Stimulated activated CD4-positive, alpha-beta T cell treated with anti-CD3 and anti-CD28 coated beads, Interleukin-12 subunit alpha, Interleukin-12 subunit beta, amount 100 ng/mL, for 24 hours (primary cell): Measurements from ENCODE around the gene CDH23.
A peak's percentile ranks its signal among the peaks of the same experiment; 100 is the strongest.

ENCODE experiments used
- DNase-seq, 2 experiments: peaks; one replicate each; pipeline ENCODE4 v3.0.0-alpha.2; 2020; ENCODE audit warnings: low read depth in 2 of 2

Gene CDH23

DNA sequence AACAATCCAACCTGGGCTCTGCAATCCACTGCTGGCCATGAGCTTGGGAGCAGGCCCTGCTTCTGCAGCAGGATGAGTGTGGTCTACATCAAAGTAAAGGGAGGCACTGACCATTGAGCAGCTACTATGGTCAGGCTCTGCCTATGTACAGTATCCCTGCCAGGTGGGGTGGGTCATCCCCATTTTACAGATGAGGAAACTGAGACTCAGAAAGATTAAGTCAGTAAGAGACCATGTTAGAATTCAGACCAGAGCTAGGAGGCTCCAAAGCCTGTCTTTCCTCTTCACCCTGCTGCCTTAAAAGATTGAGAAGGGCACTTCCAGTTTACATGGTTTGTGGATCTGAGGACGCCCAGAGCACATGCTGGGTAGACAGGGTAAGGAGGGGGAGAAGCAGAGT lies 27.1 kb upstream of the CDH23 start:
- no peak for DNase-seq

DNA sequence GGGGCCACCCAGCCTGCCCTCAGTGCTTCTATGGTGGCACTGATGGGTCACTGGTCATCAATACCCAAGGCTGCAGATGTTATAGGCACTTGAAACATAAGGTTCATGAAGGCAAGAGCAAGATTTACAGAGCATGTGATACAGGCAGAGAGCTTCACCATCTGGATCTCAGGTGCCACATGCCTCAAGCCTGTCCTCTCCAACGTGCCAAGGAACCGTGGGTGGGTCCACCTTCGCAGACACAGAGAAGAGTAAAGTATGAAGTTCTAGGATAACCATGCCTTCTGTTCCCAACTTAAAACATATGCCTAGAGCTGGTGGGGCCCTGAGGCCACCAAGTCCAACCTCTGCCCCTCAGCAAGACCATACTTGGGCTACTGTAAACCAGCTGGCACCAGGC lies 26.7 kb upstream of the CDH23 start:
- no peak for DNase-seq

DNA sequence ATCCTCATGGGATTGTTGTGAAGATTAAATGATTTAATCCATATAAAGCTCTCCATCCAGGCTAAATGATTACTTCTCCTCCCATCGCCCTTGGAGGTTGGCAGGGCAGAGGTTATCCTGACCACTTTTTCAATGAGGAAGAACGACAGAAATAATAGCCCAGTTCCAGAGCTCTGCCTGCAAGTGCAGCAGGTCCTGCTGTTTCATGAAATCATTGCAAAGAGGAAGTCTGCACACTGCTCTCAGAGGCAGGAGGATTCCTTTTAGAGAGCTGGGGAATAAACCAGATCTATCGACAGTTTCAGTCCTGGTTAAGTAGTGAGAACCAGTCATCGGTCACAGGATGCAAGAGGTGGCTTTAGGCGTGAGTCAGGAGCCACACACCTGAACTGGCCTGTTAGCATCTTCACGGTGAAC lies 25.0 kb upstream of the CDH23 start:
- DNase-seq: no peak

DNA sequence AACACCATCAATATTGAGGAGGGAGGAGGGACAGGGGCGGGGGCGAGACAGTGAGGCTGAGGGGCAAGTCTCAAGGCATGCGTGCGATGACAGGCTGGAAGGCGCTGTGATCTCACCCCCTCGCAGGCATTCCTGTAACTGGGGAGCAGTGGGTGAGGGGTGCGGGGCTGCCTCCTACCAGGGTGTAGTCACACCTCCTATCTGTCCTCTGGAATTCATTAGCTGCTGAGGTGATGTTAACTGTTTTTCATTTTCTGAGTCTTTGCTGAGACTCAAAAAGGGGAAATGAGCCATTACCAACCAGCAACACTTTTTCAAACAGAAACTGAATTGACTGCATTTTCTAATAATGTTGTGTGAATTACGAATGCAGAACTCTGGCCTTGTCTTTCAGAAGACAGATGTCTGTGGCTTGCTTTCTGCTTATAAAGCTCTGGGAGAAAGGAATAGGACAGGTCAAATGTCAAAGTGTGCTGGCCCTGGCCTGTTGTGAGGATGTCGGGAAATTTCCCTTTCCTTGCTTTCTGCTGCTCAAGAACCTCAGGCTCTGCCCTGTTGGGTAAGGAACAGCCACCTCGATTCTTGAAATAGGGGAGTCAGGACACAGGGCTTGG lies 23.7 kb upstream of the CDH23 start:
- DNase-seq: no peak

DNA sequence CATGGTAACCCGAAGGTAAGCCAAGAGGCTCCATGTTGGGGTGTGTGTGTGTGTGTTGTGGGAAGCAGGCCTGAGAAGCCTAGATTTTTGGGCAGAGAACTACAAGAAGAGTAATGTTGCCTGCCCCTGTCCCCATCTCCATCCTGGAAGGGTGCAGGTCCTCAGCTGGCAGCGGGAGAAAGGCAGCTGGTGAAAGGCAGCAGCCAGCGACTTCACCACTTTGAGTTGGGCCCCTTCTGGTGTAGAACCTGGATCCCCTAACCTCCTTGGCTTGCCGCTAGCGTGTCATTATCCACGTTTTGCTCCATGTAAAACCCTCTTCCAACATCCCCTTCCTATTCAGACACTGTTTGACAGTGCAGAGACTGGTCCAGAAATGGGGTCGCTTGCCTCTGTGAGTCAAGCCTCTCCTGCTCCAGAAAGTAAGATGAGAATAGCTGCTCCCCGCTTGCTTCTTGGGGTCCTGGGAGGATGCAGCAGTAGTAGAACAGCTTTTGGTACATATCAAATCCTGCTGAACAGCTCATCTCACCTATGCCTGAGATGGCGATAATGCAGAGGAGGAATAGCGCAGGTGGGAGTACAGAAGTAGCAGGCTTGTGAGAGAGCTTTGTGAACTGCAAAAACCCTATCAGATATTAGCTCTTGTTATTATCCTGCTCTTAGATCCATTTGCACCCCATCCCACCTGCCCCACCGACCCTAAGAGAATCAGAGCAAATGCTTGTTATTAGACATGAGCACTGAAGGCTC lies 22.1 kb upstream of the CDH23 start:
- no peak for DNase-seq

DNA sequence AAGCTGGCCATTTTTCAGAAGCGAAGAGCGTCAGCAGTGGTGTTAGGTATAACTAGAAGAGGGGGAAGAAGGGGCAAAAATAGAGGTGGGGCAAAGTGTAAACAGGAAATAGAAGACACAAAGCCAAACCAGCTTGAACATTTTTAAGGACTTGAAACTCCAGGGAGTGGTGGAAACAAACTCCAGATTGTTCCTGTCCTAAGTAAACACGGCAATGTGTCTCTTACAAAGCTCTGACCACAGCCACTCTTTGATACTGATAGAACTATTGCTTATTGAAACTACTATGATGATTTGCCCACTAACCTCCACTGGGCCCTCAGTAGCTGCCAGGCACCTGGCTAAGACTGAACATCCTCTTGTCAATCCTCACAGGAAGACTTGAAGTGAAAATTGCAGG lies 20.8 kb upstream of the CDH23 start:
- DNase-seq: no peak

DNA sequence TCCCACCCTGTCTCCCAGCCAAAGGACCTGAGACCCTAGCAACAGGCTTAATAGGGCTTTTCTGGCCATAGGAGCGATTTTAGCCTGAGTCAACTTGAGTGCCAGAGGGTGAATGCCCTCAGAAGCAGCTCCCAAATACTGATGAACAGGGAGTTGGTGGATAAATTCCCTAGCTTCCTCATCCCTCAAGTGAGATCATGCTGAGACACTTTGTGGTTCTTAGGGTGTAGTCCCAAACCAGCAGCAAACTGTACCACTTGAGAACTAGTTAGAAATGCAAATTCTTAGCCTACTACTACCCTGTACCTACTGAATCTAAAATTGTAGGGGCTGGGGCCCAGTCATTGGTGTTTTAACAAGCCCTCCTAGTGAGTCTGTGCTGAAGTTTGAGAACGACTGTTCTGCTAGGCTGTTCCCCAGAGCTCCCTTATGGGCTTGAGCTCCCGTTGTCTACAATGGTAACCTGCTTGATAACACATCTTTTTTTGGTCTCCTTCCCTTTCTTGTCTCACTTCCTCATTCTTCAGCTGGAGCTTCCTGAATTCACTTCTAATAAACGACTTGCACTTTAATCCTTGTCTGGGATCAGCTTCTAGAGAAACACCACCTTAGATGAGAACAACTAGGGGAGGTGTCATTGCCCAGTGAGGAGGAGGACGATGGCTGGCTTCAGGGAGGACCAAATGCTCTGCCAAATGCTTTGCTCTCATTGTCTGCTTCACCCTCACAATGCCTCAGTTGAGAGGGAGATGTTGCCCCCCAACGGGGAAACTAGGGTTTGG lies 18.2 kb upstream of the CDH23 start:
- DNase-seq: no peak

DNA sequence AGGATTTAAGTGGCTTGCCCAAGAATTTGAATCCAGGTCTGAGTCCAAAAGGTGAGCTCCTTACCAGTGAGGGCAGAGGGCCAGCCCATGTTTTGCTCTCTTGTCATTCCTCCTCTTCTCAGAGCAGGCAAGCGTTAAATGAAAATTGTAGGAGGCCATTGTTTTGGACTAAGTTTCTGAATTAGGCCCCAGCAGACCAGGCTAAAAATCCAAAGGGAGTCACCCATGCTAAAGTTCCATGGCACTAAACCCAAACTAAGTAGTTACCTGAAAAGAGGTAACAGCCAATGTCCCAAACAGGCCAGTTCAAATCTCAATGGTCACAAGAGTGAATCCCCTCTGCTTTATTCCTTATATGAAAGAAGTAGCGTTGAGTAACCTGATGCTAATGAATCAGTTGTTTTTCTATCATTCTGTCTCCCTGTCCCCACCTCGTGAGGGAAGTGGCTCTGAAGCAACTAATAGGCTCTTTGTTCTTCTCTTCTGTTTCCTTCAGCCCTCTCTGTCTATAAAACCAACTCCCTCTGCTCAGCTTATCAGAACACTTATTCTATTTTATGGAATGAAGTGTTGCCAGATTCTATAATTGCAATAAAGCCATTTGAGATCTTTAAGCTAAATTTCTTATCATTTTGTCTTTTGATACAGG lies 17.5 kb upstream of the CDH23 start:
- DNase-seq: no peak

DNA sequence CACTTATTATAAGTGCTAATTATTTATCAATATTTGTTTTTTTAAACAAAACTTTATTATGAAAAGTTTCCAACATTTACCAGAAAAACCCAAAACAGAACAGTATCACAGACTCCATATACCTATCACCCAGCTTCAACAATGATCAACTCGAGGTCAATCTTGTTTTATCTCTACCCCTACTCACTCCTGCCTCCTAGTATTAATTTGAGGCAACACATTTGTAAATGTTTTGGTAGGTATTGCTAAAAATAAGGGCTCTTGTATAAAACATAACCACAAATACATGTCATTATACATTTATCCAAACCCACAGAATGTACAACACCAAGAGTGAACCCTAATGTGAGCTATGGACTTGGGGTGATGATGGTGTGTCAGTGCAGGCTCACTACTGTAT lies 15.9 kb upstream of the CDH23 start:
- no peak for DNase-seq

DNA sequence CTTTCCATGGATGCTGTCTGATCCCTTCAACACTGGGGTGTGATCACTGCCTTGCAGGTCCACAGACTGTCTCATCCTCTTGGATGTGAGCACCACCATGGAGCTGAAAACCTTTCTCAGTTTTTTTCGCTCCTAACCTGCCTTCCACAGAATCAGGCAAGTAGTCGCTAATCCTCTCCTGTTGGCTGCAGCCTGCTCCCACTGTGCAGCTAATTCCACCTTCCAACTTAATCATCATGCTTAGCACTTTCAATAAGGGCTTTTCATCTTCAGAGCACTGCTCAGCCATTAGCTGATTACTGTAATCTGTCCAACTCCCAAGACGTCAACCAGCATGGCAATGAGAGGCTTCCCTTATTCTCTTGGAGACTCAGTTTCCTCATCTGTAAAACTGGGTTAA lies 15.1 kb upstream of the CDH23 start:
- DNase-seq: no peak

DNA sequence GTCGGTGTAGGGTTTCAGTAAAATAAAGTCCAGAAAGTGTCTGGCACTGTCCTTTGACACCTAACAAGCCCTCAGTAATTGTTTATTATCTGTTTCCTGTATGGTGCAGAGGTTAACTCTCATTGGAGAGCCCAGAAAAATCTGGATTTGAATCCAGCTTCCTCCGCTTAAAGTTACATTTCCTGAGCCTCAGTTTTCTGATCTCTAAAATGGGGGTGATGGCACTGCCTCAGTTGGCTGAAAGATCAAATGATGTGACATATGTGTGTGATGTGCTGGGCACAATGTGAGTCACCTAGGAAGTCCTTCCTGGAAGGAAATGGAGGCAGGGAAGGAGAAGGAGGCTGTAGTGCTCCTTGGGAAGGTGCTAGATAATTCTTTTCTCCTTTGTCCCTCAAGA lies 14.7 kb upstream of the CDH23 start:
- DNase-seq: no peak

DNA sequence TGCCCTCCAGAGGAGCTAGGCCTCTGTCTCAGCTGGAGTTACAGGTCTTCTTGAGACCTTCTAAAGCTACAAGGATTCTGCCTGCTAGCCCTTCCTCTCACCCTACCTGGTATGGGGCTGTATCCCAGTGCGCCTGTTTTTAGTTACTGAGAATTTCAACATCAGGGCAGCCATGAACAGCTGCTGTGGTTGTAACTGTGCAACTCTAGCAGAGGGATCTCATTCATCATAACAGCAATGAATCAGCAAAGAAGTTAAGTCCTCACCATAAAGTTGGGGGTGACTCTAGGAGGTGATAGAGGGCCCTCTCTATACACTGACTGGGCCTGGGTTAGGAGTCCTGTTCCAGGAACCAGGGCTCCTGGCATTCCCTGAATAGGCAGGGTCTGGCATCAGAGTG lies 14.0 kb upstream of the CDH23 start:
- DNase-seq: no peak

DNA sequence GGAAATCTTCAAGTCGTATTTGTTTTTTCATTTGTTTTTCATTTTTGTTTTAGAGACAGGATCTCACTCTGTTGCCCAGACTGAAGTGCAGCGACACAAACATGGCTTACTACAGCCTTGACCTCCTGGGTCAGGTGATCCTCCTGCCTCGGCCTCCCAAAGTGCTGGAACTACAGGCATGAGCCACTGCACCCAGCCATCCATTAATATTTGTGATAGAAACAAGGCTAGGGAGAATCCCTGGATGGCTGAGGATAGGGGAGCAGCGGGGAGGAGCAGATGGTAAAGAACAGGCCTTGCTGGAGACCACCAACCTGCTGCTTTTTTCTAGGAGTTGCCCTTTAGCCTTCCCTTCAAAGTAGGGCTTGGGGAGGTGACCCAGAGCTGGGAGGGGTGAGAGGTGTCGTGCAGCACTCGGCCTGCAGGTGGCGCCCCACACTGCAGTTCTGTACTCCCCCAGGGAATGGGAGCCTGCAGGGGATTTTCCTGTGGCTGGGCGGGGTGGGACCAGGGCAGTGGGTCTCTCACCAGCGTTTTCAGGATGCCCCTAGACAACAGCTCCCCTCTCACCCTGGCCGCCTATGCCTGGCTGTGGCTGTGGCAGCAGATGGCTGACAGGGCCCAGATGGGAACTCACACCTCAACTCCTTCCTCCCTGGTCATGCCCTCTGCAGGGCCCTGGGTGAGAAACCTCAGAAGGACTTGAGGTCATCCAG lies 12.6 kb upstream of the CDH23 start:
- peak; percentile 52 to 70 for DNase-seq

DNA sequence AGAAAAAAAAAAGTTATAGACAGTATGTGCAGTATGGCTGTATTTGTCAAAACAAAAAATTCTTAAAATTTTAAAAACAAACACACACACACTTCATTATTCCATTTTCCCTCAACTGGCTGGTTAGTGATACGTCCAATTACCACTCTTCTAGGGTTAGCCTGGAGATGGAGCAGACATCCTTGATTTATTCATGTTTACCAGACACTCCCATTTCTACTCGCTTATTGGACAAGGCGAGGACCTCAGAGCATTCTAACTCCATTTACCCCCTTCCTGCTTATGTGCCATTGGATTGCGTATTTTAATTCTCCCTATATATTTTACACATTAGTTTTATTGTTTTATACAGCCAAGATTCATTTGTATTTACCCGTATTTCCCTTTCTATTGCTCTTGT lies 8.5 kb upstream of the CDH23 start:
- DNase-seq: no peak

DNA sequence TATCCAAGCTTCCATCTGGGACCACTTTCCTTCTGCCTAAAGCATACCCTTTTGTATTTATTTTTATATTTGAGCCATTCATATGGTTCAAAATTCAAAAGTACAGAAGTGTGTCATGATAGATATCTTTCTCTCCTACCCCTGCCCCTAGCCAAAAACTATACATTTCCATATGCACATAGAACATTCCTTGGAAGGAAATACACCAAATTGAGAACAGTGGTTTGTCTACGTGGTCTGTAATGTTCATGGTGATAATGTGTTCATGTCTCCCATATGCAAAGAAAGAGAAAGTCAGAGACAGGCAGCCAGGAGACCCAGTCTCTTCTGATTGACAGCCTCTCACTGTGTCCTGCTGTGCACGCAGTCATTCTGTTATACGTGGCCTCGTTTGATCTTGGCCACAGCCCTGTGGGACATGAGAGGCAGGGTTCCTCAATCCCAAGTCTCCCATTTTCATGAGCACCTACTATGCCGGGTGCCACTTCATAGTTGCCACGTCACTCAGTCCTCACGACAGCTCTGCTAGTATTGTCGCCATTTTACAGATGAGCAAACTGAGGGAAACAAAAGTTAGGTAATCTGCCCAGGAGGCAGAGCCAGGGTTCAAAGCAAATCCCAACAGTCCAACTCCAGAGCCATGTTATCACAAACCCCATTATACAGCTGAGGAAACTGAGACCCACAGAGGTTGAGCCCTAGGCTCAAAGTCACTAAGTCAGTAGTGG lies 8.0 kb upstream of the CDH23 start:
- no peak for DNase-seq

DNA sequence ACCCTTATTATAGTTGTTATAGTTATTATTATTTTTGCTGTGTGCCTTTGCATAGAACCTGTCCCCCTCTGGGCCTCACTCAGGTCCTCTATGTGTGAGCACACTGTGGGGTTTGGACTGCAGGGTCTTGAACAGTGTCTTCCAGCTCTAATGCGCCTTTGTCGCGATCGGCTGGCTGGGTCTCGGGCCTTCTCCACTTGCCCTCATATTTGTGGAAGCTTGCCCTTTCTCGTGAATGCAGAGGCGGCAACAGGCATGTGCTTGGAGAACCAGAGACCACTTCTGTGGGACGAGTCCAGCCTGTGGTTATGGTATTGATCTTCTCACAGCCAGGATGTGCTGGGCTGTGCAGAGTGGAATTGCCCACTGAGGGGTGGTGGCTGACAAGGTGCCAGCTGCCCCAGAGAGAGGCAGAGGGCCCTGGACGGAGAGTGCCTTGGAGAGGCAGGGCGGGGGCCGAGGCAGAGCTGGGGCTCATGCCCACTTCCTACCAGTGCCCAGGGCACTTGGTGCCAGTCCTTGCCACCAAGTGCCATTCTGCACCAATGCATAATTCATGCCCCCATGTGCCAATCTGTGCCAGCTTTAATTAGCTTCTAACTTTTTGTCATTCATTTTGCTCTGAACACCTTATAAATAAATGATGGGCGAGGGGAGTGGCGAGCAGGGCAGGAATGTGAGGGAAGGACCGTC lies 6.8 kb upstream of the CDH23 start:
- no peak for DNase-seq

DNA sequence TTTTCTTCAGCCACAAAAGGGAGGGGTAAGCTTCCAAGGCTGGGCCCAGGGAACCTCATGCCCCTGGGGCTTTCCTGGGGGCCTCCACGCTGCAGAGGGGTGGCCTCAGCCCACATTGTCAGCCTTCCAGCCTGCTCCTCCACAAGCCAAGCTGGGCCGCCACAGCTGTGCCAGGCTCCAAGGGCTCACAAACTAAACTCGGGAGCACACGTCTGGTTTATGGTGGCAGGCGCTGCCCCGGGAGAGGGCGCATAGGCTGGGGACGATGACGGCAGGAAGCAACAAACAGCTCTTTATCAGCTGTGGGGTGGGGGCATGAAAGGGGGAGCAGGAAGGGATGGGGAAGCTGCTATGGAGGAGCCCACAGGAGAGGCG lies 6.3 kb upstream of the CDH23 start:
- DNase-seq: no peak

DNA sequence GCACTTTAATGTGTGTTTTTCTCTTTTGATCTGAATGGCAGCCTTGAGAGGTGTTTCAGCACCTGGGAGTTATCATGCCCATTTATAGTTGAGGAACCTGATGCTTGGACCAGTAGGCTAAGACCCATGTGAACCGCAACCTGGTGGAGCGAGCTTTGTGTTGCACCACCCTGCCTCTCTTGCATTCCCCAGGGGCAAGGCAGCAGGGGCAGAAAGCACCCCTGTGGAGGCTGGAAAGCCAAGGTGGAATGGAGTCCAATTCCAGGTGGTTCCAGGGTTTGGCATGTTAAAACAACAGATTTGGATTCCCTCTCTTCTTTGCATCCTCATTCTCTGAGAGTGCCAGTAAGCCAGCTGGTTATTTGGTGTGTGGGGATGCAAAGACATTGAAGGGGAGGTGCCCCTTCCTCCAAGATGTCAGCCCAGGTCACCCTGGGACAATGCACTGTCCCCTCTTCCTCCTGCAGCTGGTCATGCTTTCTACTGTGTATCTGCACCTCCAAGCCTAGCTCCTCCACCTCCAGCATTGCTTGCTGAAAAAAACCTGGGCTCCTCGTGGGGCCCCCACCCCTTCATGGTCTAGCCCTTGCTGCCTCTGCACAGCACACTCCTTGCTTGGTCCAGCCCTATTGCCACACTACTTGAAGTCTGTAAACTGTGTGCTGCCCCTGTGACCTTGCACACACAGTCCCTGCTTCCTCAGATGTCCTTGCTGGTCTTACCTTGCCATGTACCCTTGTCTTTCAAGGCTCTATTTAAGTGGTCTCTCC lies 5.6 kb upstream of the CDH23 start:
- no peak for DNase-seq

DNA sequence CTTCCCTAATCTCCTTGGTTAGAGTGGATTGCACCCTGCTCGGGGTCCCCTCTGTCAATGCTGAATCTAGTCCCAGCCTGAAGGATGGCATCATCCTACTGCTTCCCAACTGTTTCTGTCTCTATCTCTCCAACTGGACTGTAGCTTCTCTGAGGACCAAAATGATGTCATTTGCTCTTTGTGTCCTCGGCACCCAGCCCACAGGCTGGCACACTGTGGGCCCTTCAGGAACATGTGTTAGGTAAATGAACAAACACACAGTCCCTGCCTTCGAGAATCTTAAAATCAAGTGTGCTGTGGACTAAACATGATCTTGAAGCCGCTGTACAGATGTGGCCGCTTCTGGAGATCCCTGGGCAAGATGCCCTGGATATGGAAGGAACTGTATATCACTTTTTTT lies 5.0 kb upstream of the CDH23 start:
- no peak for DNase-seq

DNA sequence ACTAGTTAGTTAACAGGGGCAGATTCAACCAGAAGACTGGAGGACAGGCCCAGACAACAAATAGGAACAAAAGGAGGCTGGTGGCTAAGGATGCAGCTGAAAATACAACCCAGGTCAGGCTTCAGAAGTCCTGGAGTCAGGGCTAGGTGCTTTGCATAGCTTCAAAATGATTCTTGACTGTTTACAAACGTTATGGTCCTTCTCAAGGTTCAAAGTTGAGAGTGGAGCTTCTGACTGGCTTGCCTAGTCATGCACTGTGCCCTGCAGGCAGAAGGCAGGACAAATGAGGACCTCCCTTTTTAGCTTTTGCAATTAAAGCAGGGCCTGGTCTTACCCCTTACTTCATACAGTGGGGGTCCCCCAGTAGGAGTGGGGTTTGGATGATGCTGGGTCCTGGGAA lies 4.4 kb upstream of the CDH23 start:
- no peak for DNase-seq
